ENCODE measurements around the gene FGFBP3. TPM values are rescaled to one million over a fixed set of nuclear protein-coding genes. Genes with fewer than 3 reads are reported as not detected.
"Not testable (repeated sequence)": the region's sequence is repeated elsewhere in the genome, so short reads cannot be mapped to it uniquely, and the experiment has no call there.

FGFBP3 gene
- total RNA-seq, 4 donors from 2014 or later = 0.96 to 2.6 (median 2.0) TPM

- no peak for DNase-seq
- WGBS, 2 donors = 4 to 7% methylated on average over 12 to 17 of the region's 18 CpGs
Measured at GRCh38 chr10:91907914-91908336, 1.4 kb downstream of the FGFBP3 start.

GRCh38 chr10:91907033-91907594 lies 2.2 kb downstream of the FGFBP3 start:
- Histone ChIP-seq H3K27ac (no peak overlapping the region), H3K9me3 (no peaks in the 10 kb centered on the region), H3K4me3 (replicated peaks in 1 of 3) (no peak overlapping the region), H3K4me1 (peaks cover 0 to 6% of the 10 kb centered on the region in 2 donors), H3K36me3 (no peaks in the 10 kb centered on the region), H3K27me3 (no peaks in the 10 kb centered on the region)
- 82 to 89% methylated on average over 5 of the region's 5 CpGs for WGBS, 2 donors
- intact Hi-C loops (cut with DNase I) = no loop called here
- TF ChIP-seq, protein P1, sequence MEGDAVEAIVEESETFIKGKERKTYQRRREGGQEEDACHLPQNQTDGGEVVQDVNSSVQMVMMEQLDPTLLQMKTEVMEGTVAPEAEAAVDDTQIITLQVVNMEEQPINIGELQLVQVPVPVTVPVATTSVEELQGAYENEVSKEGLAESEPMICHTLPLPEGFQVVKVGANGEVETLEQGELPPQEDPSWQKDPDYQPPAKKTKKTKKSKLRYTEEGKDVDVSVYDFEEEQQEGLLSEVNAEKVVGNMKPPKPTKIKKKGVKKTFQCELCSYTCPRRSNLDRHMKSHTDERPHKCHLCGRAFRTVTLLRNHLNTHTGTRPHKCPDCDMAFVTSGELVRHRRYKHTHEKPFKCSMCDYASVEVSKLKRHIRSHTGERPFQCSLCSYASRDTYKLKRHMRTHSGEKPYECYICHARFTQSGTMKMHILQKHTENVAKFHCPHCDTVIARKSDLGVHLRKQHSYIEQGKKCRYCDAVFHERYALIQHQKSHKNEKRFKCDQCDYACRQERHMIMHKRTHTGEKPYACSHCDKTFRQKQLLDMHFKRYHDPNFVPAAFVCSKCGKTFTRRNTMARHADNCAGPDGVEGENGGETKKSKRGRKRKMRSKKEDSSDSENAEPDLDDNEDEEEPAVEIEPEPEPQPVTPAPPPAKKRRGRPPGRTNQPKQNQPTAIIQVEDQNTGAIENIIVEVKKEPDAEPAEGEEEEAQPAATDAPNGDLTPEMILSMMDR (IDR thresholded peaks at IDR 0.05) = no peak
- TF ChIP-seq POLR2A (IDR thresholded peaks at IDR 0.05) = no peak
- DNase-seq = no peak

More at GRCh38 chr10:91907914-91908336, 1.4 kb downstream of the FGFBP3 start:
- H3K9me3 ChIP-seq = no peaks in the 10 kb centered on the region
- H3K4me3 ChIP-seq (replicated peaks in 1 of 3) = peak overlapping the region; percentile 43 to 84 (median 56)
- TF ChIP-seq POLR2A (IDR thresholded peaks at IDR 0.05) = no peak
- TF ChIP-seq, protein P1 (IDR thresholded peaks at IDR 0.05) = no peak
- peak overlapping the region; percentile 22 to 77 (median 72) for H3K27ac ChIP-seq
- peaks cover 0 to 6% of the 10 kb centered on the region in 2 donors for H3K4me1 ChIP-seq
- no peaks in the 10 kb centered on the region for H3K36me3 ChIP-seq
- intact Hi-C loops (cut with DNase I) = no loop called here
- no peaks in the 10 kb centered on the region for H3K27me3 ChIP-seq

DNA sequence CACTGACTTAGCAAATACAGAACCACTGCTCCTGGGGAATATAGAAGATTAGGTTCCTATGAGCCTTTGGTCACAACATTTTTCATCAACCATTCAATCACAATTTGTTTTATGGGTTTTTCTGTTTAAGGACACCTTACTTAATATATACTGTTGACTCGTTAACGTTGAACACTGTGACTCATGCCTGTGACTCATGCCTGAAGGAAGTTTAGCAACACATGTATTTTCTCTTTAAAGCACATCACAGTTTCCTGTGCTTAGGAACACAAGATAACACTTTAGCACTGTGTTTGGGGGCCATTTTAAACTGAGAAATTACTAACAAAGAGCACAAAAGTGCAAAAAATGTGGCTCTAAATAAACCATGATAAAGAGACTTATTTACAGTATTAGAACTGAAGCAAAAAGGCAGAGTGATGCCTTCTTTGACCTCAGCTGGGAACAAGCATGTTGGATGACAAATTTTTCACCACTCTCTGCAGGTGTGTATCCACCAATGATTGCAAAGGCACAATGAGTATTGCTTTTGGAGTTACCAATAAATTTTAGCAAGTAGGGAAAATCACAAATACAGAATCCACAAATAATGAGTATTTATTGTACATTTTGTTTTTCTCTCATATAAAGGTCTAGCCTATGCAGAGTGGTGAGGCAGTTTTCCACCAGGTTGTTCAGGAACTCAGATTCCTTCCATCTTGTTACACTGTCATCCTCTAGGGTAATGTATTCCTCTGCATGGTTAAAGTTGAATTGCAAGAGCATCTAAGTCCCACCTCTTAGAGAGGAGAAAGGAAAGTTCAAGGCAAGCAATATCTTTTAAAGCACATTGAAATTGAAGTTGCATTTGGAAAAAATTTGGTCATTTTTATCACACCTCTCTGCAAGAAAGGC lies 7.3 kb downstream of the FGFBP3 start:
- intact Hi-C loops (cut with DNase I) = no loop called here
- no peaks in the 10 kb centered on the region for H3K36me3 ChIP-seq
- no peaks in the 10 kb centered on the region for H3K27me3 ChIP-seq
- 45 to 56% methylated on average over 2 of the region's 2 CpGs for WGBS, 2 donors
- no peaks in the 10 kb centered on the region for H3K9me3 ChIP-seq
- TF ChIP-seq, protein P1 (IDR thresholded peaks at IDR 0.05) = no peak
- no peaks in the 10 kb centered on the region for H3K4me1 ChIP-seq
- no peak for DNase-seq
- H3K27ac ChIP-seq = no peak overlapping the region
- no peak overlapping the region for H3K4me3 ChIP-seq (replicated peaks in 1 of 3)

- no peak overlapping the region for H3K27ac ChIP-seq
- H3K27me3 ChIP-seq = no peaks in the 10 kb centered on the region
- 69 to 70% methylated on average over 8 of the region's 8 CpGs for WGBS, 2 donors
- TF ChIP-seq POLR2A (IDR thresholded peaks at IDR 0.05) = no peak
- TF ChIP-seq, protein P1 (IDR thresholded peaks at IDR 0.05) = no peak
- no peak overlapping the region for H3K4me3 ChIP-seq (replicated peaks in 1 of 3)
- no peaks in the 10 kb centered on the region for H3K36me3 ChIP-seq
- intact Hi-C loops (cut with DNase I) = no loop called here
- no peaks in the 10 kb centered on the region for H3K9me3 ChIP-seq
- DNase-seq = no peak
- no peaks in the 10 kb centered on the region for H3K4me1 ChIP-seq
Measured at GRCh38 chr10:91897421-91897820, 11.9 kb downstream of the FGFBP3 start.

DNA sequence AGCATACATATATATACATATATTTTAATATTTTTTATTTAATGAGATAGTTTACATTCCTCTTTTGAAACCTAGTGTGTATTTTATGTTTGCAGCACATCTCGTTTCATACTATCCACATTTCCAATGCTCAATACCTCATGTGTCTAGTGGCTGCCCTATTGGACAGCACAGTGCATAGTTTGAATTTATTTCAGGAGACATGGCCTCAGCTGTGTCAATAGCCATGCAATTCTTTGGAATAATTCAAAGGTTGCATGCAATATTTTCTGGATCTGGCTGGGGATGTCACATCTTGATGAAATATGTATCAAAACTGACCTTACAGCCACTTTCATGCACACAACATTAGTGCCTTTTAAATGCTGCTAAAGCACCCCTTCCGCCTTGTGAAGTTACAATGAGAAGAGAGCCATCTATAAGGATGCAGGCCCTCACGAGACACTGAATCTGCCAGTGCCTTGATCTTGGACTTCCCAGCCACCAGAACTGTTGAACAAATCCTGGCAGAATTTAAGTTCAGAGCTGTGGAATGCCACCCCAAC lies 13.0 kb downstream of the FGFBP3 start:
- intact Hi-C loops (cut with DNase I) = no loop called here
- DNase-seq = no peak
- no peaks in the 10 kb centered on the region for H3K36me3 ChIP-seq
- no peak for TF ChIP-seq POLR2A (IDR thresholded peaks at IDR 0.05)
- TF ChIP-seq, protein P1 (IDR thresholded peaks at IDR 0.05) = no peak
- no peaks in the 10 kb centered on the region for H3K4me1 ChIP-seq
- no peaks in the 10 kb centered on the region for H3K27me3 ChIP-seq
- no peak overlapping the region for H3K27ac ChIP-seq
- WGBS, 2 donors = 92 to 95% methylated on average over 3 of the region's 3 CpGs
- H3K4me3 ChIP-seq (replicated peaks in 1 of 3) = no peak overlapping the region
- no peaks in the 10 kb centered on the region for H3K9me3 ChIP-seq

DNA sequence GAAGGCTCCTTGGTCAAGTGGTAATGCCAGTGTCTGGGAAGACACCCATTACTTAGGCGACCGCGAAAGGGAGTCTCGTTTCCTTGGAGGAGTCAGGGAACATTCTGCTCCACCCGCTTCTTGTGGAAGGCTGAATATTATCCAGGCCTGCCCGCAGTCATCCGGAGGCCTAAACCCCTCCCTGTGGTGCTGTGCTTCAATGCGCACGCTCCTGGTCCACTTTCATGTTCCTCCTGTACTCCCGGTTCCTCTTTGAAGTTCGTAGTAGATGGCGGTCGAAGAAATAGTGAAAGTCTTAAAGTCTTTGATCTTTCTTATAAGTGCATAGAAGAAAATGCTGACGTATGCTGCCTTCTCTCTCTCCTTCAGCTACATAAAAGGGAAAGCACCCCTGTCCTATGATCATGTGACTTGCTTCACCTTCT lies 15.0 kb downstream of the FGFBP3 start:
- H3K36me3 ChIP-seq; H3K9me3 ChIP-seq; H3K27me3 ChIP-seq; DNase-seq; H3K4me1 ChIP-seq; intact Hi-C loops (cut with DNase I); H3K27ac ChIP-seq; H3K4me3 ChIP-seq (replicated peaks in 1 of 3): not testable (repeated sequence)
- 88 to 93% methylated on average over 14 of the region's 14 CpGs for WGBS, 2 donors

Data from thyroid gland (tissue), 4 donors.